Tibial artery (tissue), 4 donors: ENCODE results near the gene ADSS2.
A peak's percentile ranks its signal among the peaks of the same experiment; 100 is the strongest.
"Not testable (repeated sequence)": the region's sequence is repeated elsewhere in the genome, so short reads cannot be mapped to it uniquely, and the experiment has no call there.

ENCODE experiments used
- DNase-seq, 2 donors: peaks; one replicate each; pipeline ENCODE4 v3.0.0-alpha.2; 2019
- H3K27ac ChIP-seq, 2 donors: fragments of 200-600 bp; sonication (generic) in 1 of 2; 1 replicate in 1 of 2; 2 replicates in 1 of 2; pipeline ENCODE4 v1.5.1; 2018 to 2019; ENCODE audit warnings: mild to moderate bottlenecking in 1 of 2
- H3K27me3 ChIP-seq, 2 donors: fragments of 200-600 bp; sonication (generic) in 1 of 2; one replicate each; pipeline versions ENCODE4 v1.5.1 to v1.6.0; 2016 to 2019
- H3K36me3 ChIP-seq, 3 donors: fragments of 200-600 bp; sonication (generic) in 2 of 3; one replicate each; pipeline ENCODE4 v1.5.1; 2016 to 2019; ENCODE audit warnings: mild to moderate bottlenecking in 2 of 3
- H3K4me1 ChIP-seq, 4 donors: fragments of 200-600 bp; sonication (generic) in 2 of 4; 1 replicate in 3 of 4; 2 replicates in 1 of 4; pipeline ENCODE4 v1.5.1; 2016 to 2019
- H3K4me3 ChIP-seq, 2 donors: fragments of 200-600 bp; sonication (generic) in 1 of 2; 1 replicate in 1 of 2; 2 replicates in 1 of 2; pipeline ENCODE4 v1.5.1; 2018 to 2019; ENCODE audit warnings: mild to moderate bottlenecking in 2 of 2
- H3K9me3 ChIP-seq, 3 donors: fragments of 200-600 bp; sonication (generic) in 1 of 3; one replicate each; pipeline ENCODE4 v1.5.1; 2016 to 2019
- CTCF ChIP-seq, 2 experiments: fragments of 200-600 bp in 1 of 2; fragments of 450-650 bp in 1 of 2; IDR thresholded peaks; one replicate each; pipeline ENCODE4 v1.5.1; 2017 to 2019; ENCODE audit warnings: antibody characterized with exemption in 2 of 2, mild to moderate bottlenecking in 1 of 2, moderate library complexity in 1 of 2
- intact Hi-C: fragments of 100-400 bp; cut with DNase I; formaldehyde crosslinking; loops from one replicate; pipeline ENCODE4 v1.15.0; 2023; ENCODE audit warnings: low total_unique reads

Gene ADSS2

GRCh38 chr1:244451539-244451950, at the start of gene ADSS2:
TSS of gene ADSS2 (minus strand) at chr1:244451909. CDS start at chr1:244451817, 92 bp downstream.
- Histone ChIP-seq H3K9me3 (no peaks in the 10 kb centered on the region), H3K4me3 (peak within 1 kb of the TSS; percentile 84 to 96), H3K4me1 (peaks cover 0 to 41% (median 22%) of the 10 kb centered on the region in 4 donors), H3K36me3 (no peaks in the 10 kb centered on the region), H3K27ac (peak within 1 kb of the TSS; percentile 92 to 98), H3K27me3 (no peaks in the 10 kb centered on the region)
- peak in 1 of 2 donors; percentile 25 for DNase-seq
- TF ChIP-seq CTCF (IDR thresholded peaks at IDR 0.05): no peak
- intact Hi-C loops: loop anchor here (5.0 kb wide), 2 partner anchors 201 to 404 kb away; partner anchors contain the start of gene DESI2

GRCh38 chr1:244500515-244500914, 48.8 kb upstream of the ADSS2 start:
- intact Hi-C loops, H3K27me3 ChIP-seq, H3K9me3 ChIP-seq, H3K4me3 ChIP-seq, H3K36me3 ChIP-seq, H3K27ac ChIP-seq, H3K4me1 ChIP-seq, DNase-seq: not testable (repeated sequence)

GRCh38 chr1:244499484-244499883, 47.8 kb upstream of the ADSS2 start:
- H3K4me1 ChIP-seq, H3K27me3 ChIP-seq, H3K4me3 ChIP-seq, DNase-seq, H3K27ac ChIP-seq, H3K36me3 ChIP-seq, H3K9me3 ChIP-seq, intact Hi-C loops: not testable (repeated sequence)

GRCh38 chr1:244497805-244498204, 46.1 kb upstream of the ADSS2 start:
- H3K36me3 ChIP-seq: no peaks in the 10 kb centered on the region
- intact Hi-C loops: no loop called here
- no peaks in the 10 kb centered on the region for H3K27me3 ChIP-seq
- TF ChIP-seq CTCF (IDR thresholded peaks at IDR 0.05): no peak
- no peak for DNase-seq
- H3K4me1 ChIP-seq: no peaks in the 10 kb centered on the region
- H3K27ac ChIP-seq: no peak overlapping the region
- no peak overlapping the region for H3K4me3 ChIP-seq
- H3K9me3 ChIP-seq: peaks cover 0 to 6% (median 0%) of the 10 kb centered on the region in 3 donors

- H3K4me3 ChIP-seq: no peak overlapping the region
- H3K36me3 ChIP-seq: no peaks in the 10 kb centered on the region
- intact Hi-C loops: no loop called here
- peaks cover 0 to 6% (median 0%) of the 10 kb centered on the region in 3 donors for H3K9me3 ChIP-seq
- H3K27ac ChIP-seq: no peak overlapping the region
- no peak for TF ChIP-seq CTCF (IDR thresholded peaks at IDR 0.05)
- no peaks in the 10 kb centered on the region for H3K27me3 ChIP-seq
- H3K4me1 ChIP-seq: no peaks in the 10 kb centered on the region
- DNase-seq: no peak
Measured at GRCh38 chr1:244496186-244496585, 44.5 kb upstream of the ADSS2 start.

GRCh38 chr1:244494653-244495052, 42.9 kb upstream of the ADSS2 start:
- Histone ChIP-seq H3K27ac (no peak overlapping the region), H3K9me3 (peaks cover 0 to 5% (median 0%) of the 10 kb centered on the region in 3 donors), H3K4me3 (no peak overlapping the region), H3K4me1 (no peaks in the 10 kb centered on the region), H3K36me3 (no peaks in the 10 kb centered on the region), H3K27me3 (no peaks in the 10 kb centered on the region)
- no peak for TF ChIP-seq CTCF (IDR thresholded peaks at IDR 0.05)
- intact Hi-C loops: no loop called here
- no peak for DNase-seq

- DNase-seq, H3K4me1 ChIP-seq, H3K27ac ChIP-seq, intact Hi-C loops, H3K27me3 ChIP-seq, H3K9me3 ChIP-seq, H3K36me3 ChIP-seq, H3K4me3 ChIP-seq: not testable (repeated sequence)
Measured at GRCh38 chr1:244484971-244485370, 33.3 kb upstream of the ADSS2 start.
